GM18870 (cell line): ENCODE measurements around the gene SMIM10.
"Not testable (repeated sequence)": the region's sequence is repeated elsewhere in the genome, so short reads cannot be mapped to it uniquely, and the experiment has no call there.

Source experiments
- ATAC-seq: cut with Tn5 transposase; IDR thresholded peaks from one replicate; pipeline ENCODE4 v1.9.1; 2021; ENCODE audit warnings: moderate library complexity; ENCODE audit not compliant: unreplicated experiment

Gene SMIM10

DNA sequence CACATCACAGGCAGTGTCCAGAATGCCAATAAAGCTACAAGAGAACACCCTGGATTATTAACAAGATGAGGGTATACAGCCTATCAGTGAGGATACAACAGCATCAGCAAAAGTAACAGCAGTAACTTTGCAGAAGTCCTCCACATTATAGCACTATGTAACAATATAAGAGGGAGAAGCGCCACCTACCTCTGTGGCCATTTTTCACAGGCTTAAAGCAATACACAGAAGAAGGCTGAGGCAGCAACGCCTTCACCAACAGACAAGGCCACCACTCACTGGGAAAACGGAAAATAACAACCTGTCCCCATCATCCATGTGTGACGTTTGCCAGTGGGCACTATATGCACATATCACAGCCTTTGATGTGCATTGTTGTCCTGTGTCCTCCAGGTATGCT is 19.0 kb downstream of the SMIM10 start:
- no peak for ATAC-seq

- ATAC-seq, result no peak
Measured at GRCh38 chrX:135010921-135011320, 20.1 kb downstream of the SMIM10 start.

GRCh38 chrX:135015523-135016245 is 24.9 kb downstream of the SMIM10 start:
- ATAC-seq, result no peak

DNA sequence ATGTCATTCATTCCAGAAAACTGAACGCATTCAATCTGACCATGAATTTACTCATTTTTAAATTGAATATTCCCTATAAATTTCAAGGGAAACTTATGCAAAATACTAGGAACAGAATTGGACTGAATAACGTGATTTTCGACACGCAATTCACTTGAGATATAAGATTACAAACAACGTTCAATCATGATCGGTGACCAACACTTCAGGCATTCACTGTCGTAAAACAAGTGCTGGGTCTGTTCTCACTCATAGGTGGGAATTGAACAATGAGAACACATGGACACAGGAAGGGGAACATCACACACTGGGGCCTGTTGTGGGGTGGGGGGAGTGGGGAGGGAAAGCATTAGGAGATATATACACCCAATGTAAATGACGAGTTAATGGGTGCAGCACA is 29.1 kb downstream of the SMIM10 start:
- ATAC-seq, result not testable (repeated sequence)

GRCh38 chrX:135023791-135024190 is 33.0 kb downstream of the SMIM10 start:
- ATAC-seq, result not testable (repeated sequence)

GRCh38 chrX:135024526-135024925 is 33.7 kb downstream of the SMIM10 start:
- ATAC-seq, result no peak

GRCh38 chrX:135030207-135030963 is 39.6 kb downstream of the SMIM10 start:
- not testable (repeated sequence) for ATAC-seq

GRCh38 chrX:135041149-135042123 is 50.6 kb downstream of the SMIM10 start:
- not testable (repeated sequence) for ATAC-seq
